ENCODE measurements around the gene SLC27A5. TPM values are rescaled to one million over a fixed set of nuclear protein-coding genes. Genes with fewer than 3 reads are reported as not detected.

SLC27A5 gene
- total and polyA plus RNA-seq, 2 of the 13 experiments (the other 11 are each of a cell fraction or from before 2014, with no cell fraction given), result 30.3 to 40.2 TPM

DNA sequence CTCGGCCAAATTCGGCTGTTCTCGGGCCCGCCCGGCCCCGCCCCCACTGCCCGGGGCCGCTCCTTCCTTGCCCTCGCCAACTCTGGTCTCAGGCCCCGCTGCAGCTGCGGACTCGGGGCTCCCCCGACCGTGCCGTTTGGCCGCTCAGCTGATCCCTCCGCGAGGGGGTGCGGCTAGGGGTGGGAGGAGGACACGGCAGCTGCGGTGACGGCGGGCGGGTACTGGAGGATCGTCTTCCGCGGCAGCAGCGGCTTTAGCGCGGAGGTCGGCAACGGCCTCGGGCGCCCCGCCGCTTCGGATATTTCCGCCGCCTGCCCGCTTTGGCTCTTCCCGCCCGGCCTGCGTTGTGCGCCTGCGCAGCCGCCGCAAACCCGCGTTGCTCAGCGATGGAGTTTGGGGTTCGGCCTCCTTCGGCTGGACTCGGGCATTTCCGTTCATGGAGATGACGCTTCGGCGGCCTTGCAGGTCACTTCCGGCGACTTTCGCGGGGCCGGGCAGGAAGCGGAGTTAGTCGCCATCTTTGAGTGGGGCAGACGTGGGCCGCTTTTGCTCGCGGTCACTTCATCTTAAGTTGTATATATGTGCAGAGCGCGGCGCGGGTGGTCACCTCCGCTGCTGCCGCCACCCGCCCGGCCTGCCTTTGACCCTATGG lies 47.0 kb upstream of the SLC27A5 start (continued):
- TF ChIP-seq, protein P1, sequence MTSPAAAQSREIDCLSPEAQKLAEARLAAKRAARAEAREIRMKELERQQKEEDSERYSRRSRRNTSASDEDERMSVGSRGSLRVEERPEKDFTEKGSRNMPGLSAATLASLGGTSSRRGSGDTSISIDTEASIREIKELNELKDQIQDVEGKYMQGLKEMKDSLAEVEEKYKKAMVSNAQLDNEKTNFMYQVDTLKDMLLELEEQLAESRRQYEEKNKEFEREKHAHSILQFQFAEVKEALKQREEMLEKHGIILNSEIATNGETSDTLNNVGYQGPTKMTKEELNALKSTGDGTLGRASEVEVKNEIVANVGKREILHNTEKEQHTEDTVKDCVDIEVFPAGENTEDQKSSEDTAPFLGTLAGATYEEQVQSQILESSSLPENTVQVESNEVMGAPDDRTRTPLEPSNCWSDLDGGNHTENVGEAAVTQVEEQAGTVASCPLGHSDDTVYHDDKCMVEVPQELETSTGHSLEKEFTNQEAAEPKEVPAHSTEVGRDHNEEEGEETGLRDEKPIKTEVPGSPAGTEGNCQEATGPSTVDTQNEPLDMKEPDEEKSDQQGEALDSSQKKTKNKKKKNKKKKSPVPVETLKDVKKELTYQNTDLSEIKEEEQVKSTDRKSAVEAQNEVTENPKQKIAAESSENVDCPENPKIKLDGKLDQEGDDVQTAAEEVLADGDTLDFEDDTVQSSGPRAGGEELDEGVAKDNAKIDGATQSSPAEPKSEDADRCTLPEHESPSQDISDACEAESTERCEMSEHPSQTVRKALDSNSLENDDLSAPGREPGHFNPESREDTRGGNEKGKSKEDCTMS (CRISPR knock-in tag; conservative IDR thresholded peaks at IDR 0.05), result no peak
- TF ChIP-seq ZFP82 (CRISPR knock-in tag; IDR thresholded peaks at IDR 0.05; ENCODE audit: borderline replicate concordance) (0 out of 2 replicates have a peak, but pooled peaks have one; percentile 31), ZNF317 (CRISPR knock-in tag; IDR thresholded peaks at IDR 0.05) (no peak), ZNF121 (CRISPR knock-in tag; IDR thresholded peaks at IDR 0.05) (peak; percentile 57; the same call in 1 of the 2 replicates), IRF2 (CRISPR knock-in tag; IDR thresholded peaks at IDR 0.05) (peak; percentile 44; the same call in 1 of the 2 replicates), ZBTB42 (CRISPR knock-in tag; IDR thresholded peaks at IDR 0.05) (no peak; the same call in 1 of the 2 replicates), SIX4 (CRISPR knock-in tag; IDR thresholded peaks at IDR 0.05) (no peak), JARID2 (CRISPR knock-in tag; IDR thresholded peaks at IDR 0.05; ENCODE audit: insufficient replicate concordance) (no peak), ZNF235 (CRISPR knock-in tag; IDR thresholded peaks at IDR 0.05; ENCODE audit: borderline replicate concordance) (no peak), ZBTB7A (CRISPR knock-in tag; IDR thresholded peaks at IDR 0.05) (no peak), KDM1A (CRISPR knock-in tag; IDR thresholded peaks at IDR 0.05) (no peak), ZNF431 (CRISPR knock-in tag; IDR thresholded peaks at IDR 0.05; ENCODE audit: borderline replicate concordance, low read depth) (no peak), ZNF788 (CRISPR knock-in tag; IDR thresholded peaks at IDR 0.05; ENCODE audit: borderline replicate concordance) (peak; percentile 87; the same call in 1 of the 2 replicates), MEIS1 (CRISPR knock-in tag; IDR thresholded peaks at IDR 0.05; ENCODE audit: borderline replicate concordance) (peak; percentile 23; the same call in 1 of the 2 replicates), HDAC1 (CRISPR knock-in tag; IDR thresholded peaks at IDR 0.05) (peak; percentile 20; the same call in 1 of the 2 replicates), FOXK2 (IDR thresholded peaks at IDR 0.05) (no peak), ZNF878 (CRISPR knock-in tag; IDR thresholded peaks at IDR 0.05) (no peak; the same call in 1 of the 2 replicates), GZF1 (CRISPR knock-in tag; IDR thresholded peaks at IDR 0.05) (no peak), ZNF547 (CRISPR knock-in tag; IDR thresholded peaks at IDR 0.05) (peak; percentile 51), HNRNPL (IDR thresholded peaks at IDR 0.05; ENCODE audit: low read depth, low read length) (no peak), SSRP1 (CRISPR knock-in tag; IDR thresholded peaks at IDR 0.05) (no peak), MLLT10 (CRISPR knock-in tag; IDR thresholded peaks at IDR 0.05) (no peak), MXI1 (IDR thresholded peaks at IDR 0.05; ENCODE audit: borderline replicate concordance, low read depth, low read length) (no peak), HOXA5 (CRISPR knock-in tag; IDR thresholded peaks at IDR 0.05) (peak; percentile 53; the same call in 1 of the 2 replicates), THYN1 (CRISPR knock-in tag; IDR thresholded peaks at IDR 0.05; ENCODE audit: borderline replicate concordance, low read depth) (no peak)
- TF ChIP-seq, protein P2, sequence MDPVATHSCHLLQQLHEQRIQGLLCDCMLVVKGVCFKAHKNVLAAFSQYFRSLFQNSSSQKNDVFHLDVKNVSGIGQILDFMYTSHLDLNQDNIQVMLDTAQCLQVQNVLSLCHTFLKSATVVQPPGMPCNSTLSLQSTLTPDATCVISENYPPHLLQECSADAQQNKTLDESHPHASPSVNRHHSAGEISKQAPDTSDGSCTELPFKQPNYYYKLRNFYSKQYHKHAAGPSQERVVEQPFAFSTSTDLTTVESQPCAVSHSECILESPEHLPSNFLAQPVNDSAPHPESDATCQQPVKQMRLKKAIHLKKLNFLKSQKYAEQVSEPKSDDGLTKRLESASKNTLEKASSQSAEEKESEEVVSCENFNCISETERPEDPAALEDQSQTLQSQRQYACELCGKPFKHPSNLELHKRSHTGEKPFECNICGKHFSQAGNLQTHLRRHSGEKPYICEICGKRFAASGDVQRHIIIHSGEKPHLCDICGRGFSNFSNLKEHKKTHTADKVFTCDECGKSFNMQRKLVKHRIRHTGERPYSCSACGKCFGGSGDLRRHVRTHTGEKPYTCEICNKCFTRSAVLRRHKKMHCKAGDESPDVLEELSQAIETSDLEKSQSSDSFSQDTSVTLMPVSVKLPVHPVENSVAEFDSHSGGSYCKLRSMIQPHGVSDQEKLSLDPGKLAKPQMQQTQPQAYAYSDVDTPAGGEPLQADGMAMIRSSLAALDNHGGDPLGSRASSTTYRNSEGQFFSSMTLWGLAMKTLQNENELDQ (CRISPR knock-in tag; IDR thresholded peaks at IDR 0.05; ENCODE audit: borderline replicate concordance), result no peak
- TF ChIP-seq, protein P3, sequence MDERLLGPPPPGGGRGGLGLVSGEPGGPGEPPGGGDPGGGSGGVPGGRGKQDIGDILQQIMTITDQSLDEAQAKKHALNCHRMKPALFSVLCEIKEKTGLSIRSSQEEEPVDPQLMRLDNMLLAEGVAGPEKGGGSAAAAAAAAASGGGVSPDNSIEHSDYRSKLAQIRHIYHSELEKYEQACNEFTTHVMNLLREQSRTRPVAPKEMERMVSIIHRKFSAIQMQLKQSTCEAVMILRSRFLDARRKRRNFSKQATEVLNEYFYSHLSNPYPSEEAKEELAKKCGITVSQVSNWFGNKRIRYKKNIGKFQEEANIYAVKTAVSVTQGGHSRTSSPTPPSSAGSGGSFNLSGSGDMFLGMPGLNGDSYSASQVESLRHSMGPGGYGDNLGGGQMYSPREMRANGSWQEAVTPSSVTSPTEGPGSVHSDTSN (CRISPR knock-in tag; IDR thresholded peaks at IDR 0.05), result no peak

Data from HepG2 (cell line).